Esophagus muscularis mucosa (tissue), 4 donors: ENCODE data around the gene CYTH1.

Experiments used
- CTCF ChIP-seq, 3 experiments: fragments of 200-600 bp in 2 of 3; fragments of 450-650 bp in 1 of 3; sonication (generic) in 2 of 3; IDR thresholded peaks; one replicate each; pipeline ENCODE4 v1.5.1; 2017 to 2019; ENCODE audit warnings: antibody characterized with exemption in 3 of 3, mild to moderate bottlenecking in 2 of 3, moderate library complexity in 1 of 3
- EP300 ChIP-seq: sonication (generic); formaldehyde crosslinking; IDR thresholded peaks from one replicate; pipeline ENCODE4 v1.6.1; 2017; ENCODE audit warnings: antibody characterized with exemption
- POLR2A ChIP-seq: fragments of 450-650 bp; IDR thresholded peaks from one replicate; pipeline ENCODE4 v1.6.1; 2017; ENCODE audit warnings: antibody characterized with exemption, moderate library complexity, mild to moderate bottlenecking, low read depth
- POLR2AphosphoS5 ChIP-seq, 2 donors: sonication (generic); formaldehyde crosslinking; IDR thresholded peaks; one replicate each; pipeline ENCODE4 v1.6.1; 2017; ENCODE audit warnings: antibody characterized with exemption in 2 of 2

GRCh38 chr17:78828470-78829185 lies 46.6 kb upstream of the CYTH1 start:
- TF ChIP-seq CTCF (IDR thresholded peaks at IDR 0.05) = no peak
- no peak for TF ChIP-seq POLR2A
- no peak for TF ChIP-seq EP300
- no peak for TF ChIP-seq POLR2AphosphoS5 (IDR thresholded peaks at IDR 0.05)
